NCI-H2029 treated with DMSO at 0.1 percent for 48 hours (cell line): Measurements from ENCODE around the gene TMEM242.

Source experiments
- DNase-seq: peaks from one replicate; lab custom pipeline; 2025; lab: John Stamatoyannopoulos, UW

The TMEM242 gene

GRCh38 chr6:157249826-157250225 lies 73.5 kb downstream of the TMEM242 start:
- DNase-seq, result no peak

GRCh38 chr6:157248264-157248663 lies 75.1 kb downstream of the TMEM242 start:
- DNase-seq, result no peak

GRCh38 chr6:157246771-157247484 lies 76.4 kb downstream of the TMEM242 start:
- no peak for DNase-seq

GRCh38 chr6:157246048-157246630 lies 77.2 kb downstream of the TMEM242 start:
- no peak for DNase-seq

- DNase-seq, result no peak
Measured at GRCh38 chr6:157245436-157245835, 77.9 kb downstream of the TMEM242 start.

- DNase-seq, result no peak
Measured at GRCh38 chr6:157244780-157245179, 78.5 kb downstream of the TMEM242 start.

GRCh38 chr6:157244175-157244574 lies 79.1 kb downstream of the TMEM242 start:
- no peak for DNase-seq

- DNase-seq, result peak; percentile 54
Measured at GRCh38 chr6:157242791-157243190, 80.5 kb downstream of the TMEM242 start.

- DNase-seq, result peak; percentile 53
Measured at GRCh38 chr6:157240960-157241311, 82.4 kb downstream of the TMEM242 start.

GRCh38 chr6:157240059-157240959 lies 83.0 kb downstream of the TMEM242 start:
- DNase-seq, result peak; percentile 74

- no peak for DNase-seq
Measured at GRCh38 chr6:157239671-157240058, 83.7 kb downstream of the TMEM242 start.
